Right lobe of liver (tissue), 6 donors: ENCODE data around the gene KPNB1. TPM values are rescaled to one million over a fixed set of nuclear protein-coding genes. Genes with fewer than 3 reads are reported as not detected.

Experiments used
- ATAC-seq, 4 donors: fragments of 200-7000 bp; cut with Tn5 transposase; one replicate each; pipeline ENCODE4 v1.9.1; 2020; ENCODE audit warnings: mild to moderate bottlenecking in 4 of 4, moderate library complexity in 4 of 4
- DNase-seq, 3 donors: peaks; one replicate each; pipeline ENCODE4 v3.0.0-alpha.2; 2020
- H3K27ac ChIP-seq, 3 donors: fragments of 200-600 bp; one replicate each; pipeline ENCODE4 v1.8.0; 2022
- H3K27me3 ChIP-seq, 2 donors: fragments of 200-600 bp; one replicate each; pipeline ENCODE4 v1.8.0; 2022
- H3K36me3 ChIP-seq, 4 donors: fragments of 200-600 bp; sonication (generic) in 1 of 4; one replicate each; pipeline versions ENCODE4 v1.5.1 to v1.8.0; 2017 to 2022; ENCODE audit warnings: control low read depth in 1 of 4
- H3K4me1 ChIP-seq, 4 donors: fragments of 200-600 bp; sonication (generic) in 1 of 4; one replicate each; pipeline versions ENCODE4 v1.5.1 to v1.8.0; 2017 to 2022; ENCODE audit warnings: control low read depth in 1 of 4
- H3K4me3 ChIP-seq, 3 donors: fragments of 200-600 bp; one replicate each; pipeline ENCODE4 v1.8.0; 2022
- H3K9me3 ChIP-seq, 4 donors: fragments of 200-600 bp; sonication (generic) in 1 of 4; one replicate each; pipeline versions ENCODE4 v1.5.1 to v1.8.0; 2017 to 2022; ENCODE audit warnings: control low read depth in 1 of 4
- POLR2A ChIP-seq: fragments of 450-650 bp; IDR thresholded peaks from one replicate; pipeline ENCODE4 v1.6.1; 2017; ENCODE audit warnings: antibody characterized with exemption, mild to moderate bottlenecking
- whole genome bisulfite sequencing: methylation state at CpG from one replicate; pipeline ENCODE4 v1.1.6; 2018; ENCODE audit warnings: low coverage, low lambda C conversion rate; ENCODE audit not compliant: insufficient coverage; ENCODE audit errors: missing lambda C conversion rate; 5-methylcytosine and 5-hydroxymethylcytosine counted together
- intact Hi-C, 2 donors: fragments of 100-400 bp; cut with DNase I; formaldehyde crosslinking; loops; one replicate each; pipeline versions ENCODE4 v1.11.2 to v1.14.1; 2022
- total RNA-seq, 6 experiments: library from RNA; depleted of rRNA in 2 of 6; stranded (reverse); fragments of >200 nt in 2 of 6; fragmentation: NEBNext Ultra II Directional in 3 of 6; extraction: Animal tissue kit (Norgen Biotek cat#: 25700) in 3 of 6; gene quantifications; one replicate each; pipeline versions ENCODE4 v1.1.0 to v1.2.4, GENCODE V29; 2016 to 2023
- TF ChIP-seq, protein P1 (sequence below), 4 donors: fragments of 200-600 bp in 3 of 4; fragments of 450-650 bp in 1 of 4; IDR thresholded peaks; one replicate each; pipeline versions ENCODE4 v1.5.1 to v1.8.0; 2016 to 2022; ENCODE audit warnings: antibody characterized with exemption in 4 of 4, mild to moderate bottlenecking in 2 of 4
- donor health status: DM: no; HTN: yes; CAD: no.
- donor health status: DM: no; HTN: no; CAD: no.
- donor health status: DM: no; HTN: no; CAD: no.
- donor health status: DM: no; HTN: yes; CAD: no.
- donor health status: DM: no; HTN: yes; CAD: no.

The KPNB1 gene
- total RNA-seq, 6 experiments from 2014 or later: 80.8 to 104 (median 94.5) TPM

DNA sequence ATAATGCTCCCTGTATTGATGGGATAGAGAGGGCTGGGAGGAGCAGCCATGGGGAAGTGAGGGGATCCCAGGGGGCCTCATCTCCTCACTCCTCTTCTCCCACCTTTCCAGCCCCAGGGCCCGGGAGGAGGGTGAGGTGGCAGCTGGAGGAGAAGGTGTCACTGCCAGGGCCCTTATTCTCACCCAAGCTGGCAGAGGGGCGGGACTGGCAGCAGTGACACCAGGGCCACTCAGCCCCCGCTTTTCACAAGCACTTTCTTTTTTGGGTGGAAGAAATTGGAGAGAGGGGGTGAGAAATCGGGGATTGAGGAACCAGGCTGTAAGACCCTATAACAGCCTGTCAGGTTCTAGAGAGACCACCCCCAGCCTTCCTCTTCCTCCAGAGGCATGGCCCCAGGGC is 81.0 kb downstream of the KPNB1 start:
- ATAC-seq: no peak
- WGBS: 90% methylated on average over 3 of the region's 4 CpGs
- Histone ChIP-seq H3K27me3 (peaks cover 0 to 20% of the 10 kb centered on the region in 2 donors), H3K9me3 (no peaks in the 10 kb centered on the region), H3K36me3 (no peaks in the 10 kb centered on the region), H3K4me1 (peaks cover 0 to 8% (median 0%) of the 10 kb centered on the region in 4 donors), H3K4me3 (no peak overlapping the region), H3K27ac (no peak overlapping the region)
- TF ChIP-seq, protein P1, sequence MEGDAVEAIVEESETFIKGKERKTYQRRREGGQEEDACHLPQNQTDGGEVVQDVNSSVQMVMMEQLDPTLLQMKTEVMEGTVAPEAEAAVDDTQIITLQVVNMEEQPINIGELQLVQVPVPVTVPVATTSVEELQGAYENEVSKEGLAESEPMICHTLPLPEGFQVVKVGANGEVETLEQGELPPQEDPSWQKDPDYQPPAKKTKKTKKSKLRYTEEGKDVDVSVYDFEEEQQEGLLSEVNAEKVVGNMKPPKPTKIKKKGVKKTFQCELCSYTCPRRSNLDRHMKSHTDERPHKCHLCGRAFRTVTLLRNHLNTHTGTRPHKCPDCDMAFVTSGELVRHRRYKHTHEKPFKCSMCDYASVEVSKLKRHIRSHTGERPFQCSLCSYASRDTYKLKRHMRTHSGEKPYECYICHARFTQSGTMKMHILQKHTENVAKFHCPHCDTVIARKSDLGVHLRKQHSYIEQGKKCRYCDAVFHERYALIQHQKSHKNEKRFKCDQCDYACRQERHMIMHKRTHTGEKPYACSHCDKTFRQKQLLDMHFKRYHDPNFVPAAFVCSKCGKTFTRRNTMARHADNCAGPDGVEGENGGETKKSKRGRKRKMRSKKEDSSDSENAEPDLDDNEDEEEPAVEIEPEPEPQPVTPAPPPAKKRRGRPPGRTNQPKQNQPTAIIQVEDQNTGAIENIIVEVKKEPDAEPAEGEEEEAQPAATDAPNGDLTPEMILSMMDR (IDR thresholded peaks at IDR 0.05): no peak
- TF ChIP-seq POLR2A: no peak
- intact Hi-C loops: no loop called here
- DNase-seq: no peak

DNA sequence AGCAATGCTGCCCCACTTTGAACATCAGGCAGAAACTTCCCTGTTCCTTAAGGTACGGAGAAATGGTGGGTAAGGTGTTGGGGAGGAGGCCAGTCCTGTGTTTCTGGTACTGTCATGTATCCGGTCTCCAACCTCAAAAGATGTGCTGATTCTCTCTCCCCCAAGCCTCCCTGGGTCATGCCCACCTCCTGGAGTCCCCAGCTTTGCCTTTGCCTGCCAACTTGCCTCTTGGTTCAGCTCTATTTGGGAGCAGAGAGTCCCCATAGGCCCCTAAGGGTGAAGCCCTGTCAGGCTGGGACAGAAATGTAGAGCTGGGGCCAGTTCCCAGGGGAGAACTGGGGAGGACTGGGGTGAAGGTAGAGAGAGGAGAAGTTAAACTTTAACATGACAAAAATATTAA is 81.7 kb downstream of the KPNB1 start:
- H3K9me3 ChIP-seq: no peaks in the 10 kb centered on the region
- intact Hi-C loops: no loop called here
- no peak for DNase-seq
- 86% methylated on average over 2 of the region's 2 CpGs for WGBS
- H3K36me3 ChIP-seq: no peaks in the 10 kb centered on the region
- H3K4me1 ChIP-seq: peaks cover 0 to 8% (median 0%) of the 10 kb centered on the region in 4 donors
- ATAC-seq: no peak
- H3K4me3 ChIP-seq: no peak overlapping the region
- H3K27me3 ChIP-seq: peaks cover 0 to 20% of the 10 kb centered on the region in 2 donors
- H3K27ac ChIP-seq: no peak overlapping the region
- TF ChIP-seq, protein P1 (IDR thresholded peaks at IDR 0.05): no peak
- TF ChIP-seq POLR2A: no peak

DNA sequence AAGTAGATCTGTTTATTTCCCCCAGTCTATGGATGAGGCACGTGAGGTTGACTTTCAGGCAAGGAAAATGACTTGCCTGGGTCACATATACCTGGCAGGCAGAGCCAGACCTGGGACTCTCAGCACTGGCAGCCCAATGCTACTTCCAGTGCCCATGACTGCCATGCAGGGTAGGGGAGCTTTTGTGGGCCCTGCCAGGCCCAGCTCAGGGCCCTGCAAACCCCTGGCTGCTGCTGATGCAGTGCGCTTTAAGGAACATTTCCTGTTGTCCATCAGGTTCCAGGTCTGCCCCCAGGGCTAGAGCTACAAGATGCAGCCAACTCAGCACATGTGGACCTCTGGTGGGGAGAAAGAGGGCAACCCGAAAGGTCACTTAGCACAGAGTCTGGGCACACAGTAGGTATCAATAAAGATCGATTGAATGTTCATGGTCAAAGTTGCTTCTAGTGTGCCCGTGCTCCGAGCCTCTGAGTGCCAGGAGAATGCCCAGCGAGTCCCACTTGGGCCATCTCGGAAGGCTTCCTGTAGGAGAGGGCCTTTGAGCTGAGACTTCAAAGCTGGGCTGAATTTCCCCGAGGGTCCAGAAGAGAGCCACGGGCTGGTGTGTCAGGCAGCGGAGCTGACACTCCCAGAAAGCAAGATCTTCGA is 82.8 kb downstream of the KPNB1 start:
- intact Hi-C loops: no loop called here
- WGBS: 53% methylated on average over 5 of the region's 12 CpGs
- H3K9me3 ChIP-seq: no peaks in the 10 kb centered on the region
- TF ChIP-seq POLR2A: no peak
- TF ChIP-seq, protein P1 (IDR thresholded peaks at IDR 0.05): no peak
- no peak overlapping the region for H3K4me3 ChIP-seq
- no peak for ATAC-seq
- H3K4me1 ChIP-seq: peaks cover 0 to 8% (median 0%) of the 10 kb centered on the region in 4 donors
- no peaks in the 10 kb centered on the region for H3K36me3 ChIP-seq
- peaks cover 0 to 20% of the 10 kb centered on the region in 2 donors for H3K27me3 ChIP-seq
- no peak for DNase-seq
- H3K27ac ChIP-seq: no peak overlapping the region

DNA sequence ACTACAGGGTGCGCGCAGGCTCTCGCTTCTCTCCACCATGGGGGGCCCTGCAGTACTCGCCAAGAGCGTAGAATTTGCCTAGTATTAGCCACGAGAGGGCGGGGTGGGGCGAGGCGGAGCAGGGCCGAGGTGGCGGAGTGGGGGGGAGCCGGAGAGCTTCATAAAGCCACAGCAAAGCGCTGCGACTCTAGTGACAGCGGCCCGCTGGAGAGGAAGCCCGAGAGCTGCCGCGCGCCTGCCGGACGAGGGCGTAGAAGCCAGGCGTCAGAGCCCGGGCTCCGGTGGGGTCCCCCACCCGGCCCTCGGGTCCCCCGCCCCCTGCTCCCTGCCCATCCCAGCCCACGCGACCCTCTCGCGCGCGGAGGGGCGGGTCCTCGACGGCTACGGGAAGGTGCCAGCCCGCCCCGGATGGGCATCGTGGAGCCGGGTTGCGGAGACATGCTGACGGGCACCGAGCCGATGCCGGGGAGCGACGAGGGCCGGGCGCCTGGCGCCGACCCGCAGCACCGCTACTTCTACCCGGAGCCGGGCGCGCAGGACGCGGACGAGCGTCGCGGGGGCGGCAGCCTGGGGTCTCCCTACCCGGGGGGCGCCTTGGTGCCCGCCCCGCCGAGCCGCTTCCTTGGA is 83.4 kb downstream of the KPNB1 start, which contains the start of gene TBX21:
TSS of gene TBX21 (plus strand) at position 190 of the 627 bp plus-strand sequence. CDS start at position 409, 219 bp downstream.
- Histone ChIP-seq H3K9me3 (no peaks in the 10 kb centered on the region), H3K27ac (peak within 1 kb of the TSS in 1 of 3 donors; percentile 29), H3K4me3 (peak within 1 kb of the TSS; percentile 11 to 32 (median 20)), H3K36me3 (no peaks in the 10 kb centered on the region), H3K27me3 (peaks cover 0 to 20% of the 10 kb centered on the region in 2 donors), H3K4me1 (peaks cover 0 to 8% (median 0%) of the 10 kb centered on the region in 4 donors)
- intact Hi-C loops: no loop called here
- ATAC-seq: peak; percentile 76 to 84 (median 80)
- WGBS: 0% methylated on average over 4 of the region's 73 CpGs
- TF ChIP-seq, protein P1 (IDR thresholded peaks at IDR 0.05): peak in 1 of 4 donors; percentile 20
- TF ChIP-seq POLR2A: no peak
- peak in 2 of 3 donors; percentile 66 to 73 for DNase-seq
